ENCODE data around the gene CA7. TPM values are rescaled to one million over a fixed set of nuclear protein-coding genes. Genes with fewer than 3 reads are reported as not detected.

The CA7 gene
- total RNA-seq, 4 donors from 2014 or later: not detected

- DNase-seq: no peak
- no peaks in the 10 kb centered on the region for H3K4me1 ChIP-seq
- TF ChIP-seq, protein P1, sequence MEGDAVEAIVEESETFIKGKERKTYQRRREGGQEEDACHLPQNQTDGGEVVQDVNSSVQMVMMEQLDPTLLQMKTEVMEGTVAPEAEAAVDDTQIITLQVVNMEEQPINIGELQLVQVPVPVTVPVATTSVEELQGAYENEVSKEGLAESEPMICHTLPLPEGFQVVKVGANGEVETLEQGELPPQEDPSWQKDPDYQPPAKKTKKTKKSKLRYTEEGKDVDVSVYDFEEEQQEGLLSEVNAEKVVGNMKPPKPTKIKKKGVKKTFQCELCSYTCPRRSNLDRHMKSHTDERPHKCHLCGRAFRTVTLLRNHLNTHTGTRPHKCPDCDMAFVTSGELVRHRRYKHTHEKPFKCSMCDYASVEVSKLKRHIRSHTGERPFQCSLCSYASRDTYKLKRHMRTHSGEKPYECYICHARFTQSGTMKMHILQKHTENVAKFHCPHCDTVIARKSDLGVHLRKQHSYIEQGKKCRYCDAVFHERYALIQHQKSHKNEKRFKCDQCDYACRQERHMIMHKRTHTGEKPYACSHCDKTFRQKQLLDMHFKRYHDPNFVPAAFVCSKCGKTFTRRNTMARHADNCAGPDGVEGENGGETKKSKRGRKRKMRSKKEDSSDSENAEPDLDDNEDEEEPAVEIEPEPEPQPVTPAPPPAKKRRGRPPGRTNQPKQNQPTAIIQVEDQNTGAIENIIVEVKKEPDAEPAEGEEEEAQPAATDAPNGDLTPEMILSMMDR (IDR thresholded peaks at IDR 0.05): no peak
- no peak for TF ChIP-seq POLR2A (IDR thresholded peaks at IDR 0.05)
- H3K4me3 ChIP-seq: no peak overlapping the region
- no peaks in the 10 kb centered on the region for H3K27me3 ChIP-seq
- H3K36me3 ChIP-seq: no peaks in the 10 kb centered on the region
- intact Hi-C loops (cut with DNase I; ENCODE audit: low total_unique reads): no loop called here
- H3K27ac ChIP-seq: no peak overlapping the region
- no peaks in the 10 kb centered on the region for H3K9me3 ChIP-seq
Observed at GRCh38 chr16:66853261-66854139, 9.3 kb downstream of the CA7 start.

- H3K36me3 ChIP-seq: no peaks in the 10 kb centered on the region
- H3K4me1 ChIP-seq: no peaks in the 10 kb centered on the region
- no peaks in the 10 kb centered on the region for H3K27me3 ChIP-seq
- TF ChIP-seq POLR2A (IDR thresholded peaks at IDR 0.05): no peak
- TF ChIP-seq, protein P1 (IDR thresholded peaks at IDR 0.05): no peak
- intact Hi-C loops (cut with DNase I; ENCODE audit: low total_unique reads): no loop called here
- H3K9me3 ChIP-seq: no peaks in the 10 kb centered on the region
- H3K27ac ChIP-seq: no peak overlapping the region
- no peak for DNase-seq
- H3K4me3 ChIP-seq: no peak overlapping the region
Observed at GRCh38 chr16:66856184-66856730, 12.0 kb downstream of the CA7 start.

GRCh38 chr16:66856801-66857200 is 12.6 kb downstream of the CA7 start:
- intact Hi-C loops (cut with DNase I; ENCODE audit: low total_unique reads): no loop called here
- TF ChIP-seq, protein P1 (IDR thresholded peaks at IDR 0.05): no peak
- TF ChIP-seq POLR2A (IDR thresholded peaks at IDR 0.05): no peak
- H3K4me3 ChIP-seq: no peak overlapping the region
- H3K36me3 ChIP-seq: no peaks in the 10 kb centered on the region
- no peaks in the 10 kb centered on the region for H3K4me1 ChIP-seq
- no peak for DNase-seq
- no peaks in the 10 kb centered on the region for H3K27me3 ChIP-seq
- H3K9me3 ChIP-seq: no peaks in the 10 kb centered on the region
- H3K27ac ChIP-seq: no peak overlapping the region

GRCh38 chr16:66857437-66857836 is 13.2 kb downstream of the CA7 start:
- TF ChIP-seq POLR2A (IDR thresholded peaks at IDR 0.05): no peak
- TF ChIP-seq, protein P1 (IDR thresholded peaks at IDR 0.05): no peak
- DNase-seq: no peak
- no peak overlapping the region for H3K4me3 ChIP-seq
- H3K36me3 ChIP-seq: no peaks in the 10 kb centered on the region
- no peak overlapping the region for H3K27ac ChIP-seq
- no peaks in the 10 kb centered on the region for H3K27me3 ChIP-seq
- intact Hi-C loops (cut with DNase I; ENCODE audit: low total_unique reads): no loop called here
- H3K9me3 ChIP-seq: no peaks in the 10 kb centered on the region
- no peaks in the 10 kb centered on the region for H3K4me1 ChIP-seq

DNA sequence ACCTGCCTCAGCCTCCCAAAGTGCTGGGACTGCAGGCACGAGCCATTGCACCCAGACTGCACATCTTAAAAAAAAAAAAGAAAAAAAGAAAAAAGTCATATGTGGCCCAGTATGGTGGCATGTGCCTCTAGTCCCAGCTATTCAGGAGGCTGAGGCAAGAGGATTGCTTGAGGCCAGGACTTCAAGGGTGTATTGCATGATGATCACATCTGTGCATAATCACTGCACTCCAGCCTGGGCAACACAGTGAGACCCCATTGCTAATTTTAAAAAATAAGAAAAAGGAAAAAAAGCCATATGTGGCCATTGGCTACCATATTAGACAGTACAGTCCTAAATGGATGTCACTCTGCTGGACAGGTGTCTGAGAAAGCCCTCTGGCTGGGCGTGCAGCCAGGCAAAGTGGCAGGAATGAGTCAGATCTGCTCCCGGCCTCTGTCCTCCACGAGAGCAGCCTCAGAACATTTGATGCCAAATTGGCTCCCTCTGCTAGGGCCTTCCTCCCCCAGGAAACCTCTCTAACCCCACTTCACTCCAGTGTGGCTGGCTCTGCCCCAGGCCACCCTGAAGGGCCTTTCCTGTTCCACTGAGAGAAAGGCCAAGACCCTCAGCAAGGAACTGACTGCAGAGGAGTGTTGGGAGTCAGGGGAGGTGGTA is 14.7 kb downstream of the CA7 start:
- H3K27me3 ChIP-seq: no peaks in the 10 kb centered on the region
- H3K27ac ChIP-seq: no peak overlapping the region
- no peaks in the 10 kb centered on the region for H3K9me3 ChIP-seq
- no peak for TF ChIP-seq POLR2A (IDR thresholded peaks at IDR 0.05)
- intact Hi-C loops (cut with DNase I; ENCODE audit: low total_unique reads): no loop called here
- no peak overlapping the region for H3K4me3 ChIP-seq
- no peak for DNase-seq
- no peaks in the 10 kb centered on the region for H3K36me3 ChIP-seq
- H3K4me1 ChIP-seq: no peaks in the 10 kb centered on the region

Data from uterus (tissue), 4 donors.